HCT116 (cell line): Measurements from ENCODE around the gene RTF2. TPM values are rescaled to one million over a fixed set of nuclear protein-coding genes. Genes with fewer than 3 reads are reported as not detected.

Experiments
- ATAC-seq: fragments of 200-7000 bp; cut with Tn5 transposase; 2 replicates; pipeline ENCODE4 v1.9.1; 2020; ENCODE audit warnings: mild to moderate bottlenecking, moderate library complexity
- BruUV-seq: library from RNA; stranded (reverse); fragments of 400-500 nt; replicated peaks from 2 replicates; lab custom pipeline; 2021; lab: Mats Ljungman, UMichigan
- CTCF ChIA-PET: fragments of 300-600 bp; sonication (Branson Sonifier 250); formaldehyde crosslinking; loops from one replicate; lab custom pipeline; 2021; ENCODE audit warnings: antibody characterized with exemption; lab: Charles Lee
- POLR2A ChIA-PET: fragments of 300-600, 350-600 bp; sonication (Branson Sonifier 250); formaldehyde crosslinking; loops from one replicate; lab custom pipeline; 2021; ENCODE audit warnings: antibody characterized with exemption; lab: Charles Lee
- RAD21 ChIA-PET, 2 experiments: fragments of 300-600 bp; sonication (Branson Sonifier 250); formaldehyde crosslinking; loops; one replicate each; lab custom pipeline; 2023; ENCODE audit warnings: low total read pairs in 2 of 2; ENCODE audit not compliant: uncharacterized antibody in 2 of 2, unreplicated experiment in 2 of 2, low non-redundant PET in 1 of 2; lab: Charles Lee
- DNase-seq: peaks from one replicate; pipeline ENCODE4 v3.0.0-alpha.2; 2010; ENCODE audit warnings: low read depth, low spot score
- H2AFZ ChIP-seq: fragments of 200-600 bp; shearing (Covaris generic), sonication (generic); 2 replicates; pipeline ENCODE4 v1.6.1; 2017; ENCODE audit warnings: low read depth, mixed run types, mixed read lengths, antibody characterized with exemption, low read length; ENCODE audit not compliant: poor library complexity, severe bottlenecking
- H3K27ac ChIP-seq: 2 replicates; pipeline ENCODE4 v1.5.1; 2012; ENCODE audit warnings: low read depth, low read length
- H3K27me3 ChIP-seq: fragments of 200-600 bp; sonication (generic); 2 replicates; pipeline ENCODE4 v1.6.1; 2016; ENCODE audit warnings: mixed run types, low read length, mixed read lengths; ENCODE audit not compliant: insufficient read depth
- H3K36me3 ChIP-seq, 2 experiments: fragments of 200-500 bp in 1 of 2; fragments of 200-600 bp in 1 of 2; sonication (Bioruptor generic) in 1 of 2; sonication (generic) in 1 of 2; 2 replicates each; pipeline versions ENCODE4 v1.5.1 to v1.6.1; 2014 to 2016; ENCODE audit warnings: low read length in 2 of 2, inconsistent platforms in 1 of 2, mixed read lengths in 1 of 2, mixed run types in 1 of 2; ENCODE audit not compliant: insufficient read depth in 2 of 2, control insufficient read depth in 1 of 2
- H3K4me1 ChIP-seq, 2 experiments: fragments of 200-600 bp in 1 of 2; sonication (generic) in 1 of 2; 2 replicates each; pipeline versions ENCODE4 v1.5.1 to v1.6.1; 2012 to 2017; ENCODE audit warnings: low read length in 2 of 2, inconsistent platforms in 1 of 2, mild to moderate bottlenecking in 1 of 2, mixed read lengths in 1 of 2, mixed run types in 1 of 2, moderate library complexity in 1 of 2; ENCODE audit not compliant: insufficient read depth in 2 of 2, control insufficient read depth in 1 of 2
- H3K4me2 ChIP-seq: fragments of 200-600 bp; sonication (generic); 2 replicates; pipeline ENCODE4 v1.6.1; 2017; ENCODE audit warnings: mixed run types, low read length, mixed read lengths
- H3K4me3 ChIP-seq, 2 experiments: fragments of 200-600 bp in 1 of 2; sonication (generic) in 1 of 2; replicated peaks in 1 of 2; 2 replicates each; pipeline ENCODE4 v1.5.1; 2011 to 2016; ENCODE audit warnings: low read length in 2 of 2, control low read depth in 1 of 2, low read depth in 1 of 2, mild to moderate bottlenecking in 1 of 2, mixed read lengths in 1 of 2, mixed run types in 1 of 2
- H3K79me2 ChIP-seq: fragments of 200-600 bp; sonication (generic); 2 replicates; pipeline ENCODE4 v1.6.1; 2017; ENCODE audit warnings: mild to moderate bottlenecking, mixed run types, low read length, moderate library complexity, mixed read lengths; ENCODE audit not compliant: insufficient read depth
- H3K9ac ChIP-seq: fragments of 200-600 bp; sonication (generic); 2 replicates; pipeline ENCODE4 v1.6.1; 2016; ENCODE audit warnings: low read length, mixed read lengths
- H3K9me2 ChIP-seq: fragments of 200-600 bp; sonication (generic), shearing (Covaris generic); 2 replicates; pipeline ENCODE4 v1.6.1; 2017; ENCODE audit warnings: mixed run types, mild to moderate bottlenecking, moderate library complexity; ENCODE audit not compliant: insufficient read depth
- H3K9me3 ChIP-seq, 2 experiments: fragments of 200-500 bp in 1 of 2; fragments of 200-600 bp in 1 of 2; sonication (Bioruptor generic) in 1 of 2; sonication (generic) in 1 of 2; 2 replicates each; pipeline ENCODE4 v1.6.1; 2014 to 2017; ENCODE audit warnings: low read length in 2 of 2, mixed read lengths in 2 of 2, inconsistent platforms in 1 of 2, low read depth in 1 of 2, mild to moderate bottlenecking in 1 of 2, mixed run types in 1 of 2, moderate library complexity in 1 of 2; ENCODE audit not compliant: control insufficient read depth in 1 of 2, insufficient read depth in 1 of 2
- H4K20me1 ChIP-seq: fragments of 200-600 bp; sonication (generic), shearing (Covaris generic); 2 replicates; pipeline ENCODE4 v1.6.1; 2017; ENCODE audit warnings: mixed run types, mild to moderate bottlenecking, moderate library complexity; ENCODE audit not compliant: insufficient read depth
- CBX3 ChIP-seq: IDR thresholded peaks from 2 replicates; pipeline ENCODE4 v1.6.1; 2012; ENCODE audit warnings: low read depth
- CEBPB ChIP-seq: IDR thresholded peaks from 2 replicates; pipeline ENCODE4 v1.6.1; 2012; ENCODE audit warnings: low read depth
- CTCF ChIP-seq, 3 experiments: fragments of 200-600 bp in 1 of 3; sonication (generic) in 1 of 3; IDR thresholded peaks in 2 of 3; conservative IDR thresholded peaks in 1 of 3; 2 replicates each; pipeline ENCODE4 v1.5.1; 2012 to 2017; ENCODE audit warnings: low read depth in 2 of 3, low read length in 2 of 3, antibody characterized with exemption in 1 of 3, borderline replicate concordance in 1 of 3, control low read depth in 1 of 3, mild to moderate bottlenecking in 1 of 3, mixed read lengths in 1 of 3, mixed run types in 1 of 3, moderate library complexity in 1 of 3; ENCODE audit not compliant: insufficient read depth in 1 of 3
- EGR1 ChIP-seq: IDR thresholded peaks from 2 replicates; pipeline ENCODE4 v1.6.1; 2012; ENCODE audit warnings: low read depth
- ELF1 ChIP-seq: IDR thresholded peaks from 2 replicates; pipeline ENCODE4 v1.6.1; 2012; ENCODE audit warnings: low read depth, borderline replicate concordance
- EZH2 ChIP-seq: fragments of 200-600 bp; sonication (generic); IDR thresholded peaks from 2 replicates; pipeline ENCODE4 v1.6.1; 2017; ENCODE audit warnings: antibody characterized with exemption, mixed run types
- EZH2phosphoT487 ChIP-seq: fragments of 200-600 bp; IDR thresholded peaks from 2 replicates; pipeline ENCODE4 v1.6.1; 2018; ENCODE audit warnings: antibody characterized with exemption, borderline replicate concordance
- FOSL1 ChIP-seq: IDR thresholded peaks from 2 replicates; pipeline ENCODE4 v1.6.1; 2012; ENCODE audit warnings: low read depth
- JUND ChIP-seq: IDR thresholded peaks from 2 replicates; pipeline ENCODE4 v1.6.1; 2012
- POLR2A ChIP-seq: IDR thresholded peaks from 2 replicates; pipeline ENCODE4 v1.7.0; 2011; ENCODE audit warnings: borderline replicate concordance; ENCODE audit not compliant: insufficient read depth, insufficient read length; ENCODE audit errors: extremely low read depth
- POLR2AphosphoS5 ChIP-seq: IDR thresholded peaks from 2 replicates; pipeline ENCODE4 v1.6.1; 2011; ENCODE audit warnings: mild to moderate bottlenecking, low read depth, low read length, moderate library complexity
- RAD21 ChIP-seq: IDR thresholded peaks from 2 replicates; pipeline ENCODE4 v1.6.1; 2012; ENCODE audit warnings: low read depth, mild to moderate bottlenecking
- REST ChIP-seq: IDR thresholded peaks from 2 replicates; pipeline ENCODE4 v1.6.1; 2012; ENCODE audit warnings: low read depth
- SIN3A ChIP-seq: IDR thresholded peaks from 2 replicates; pipeline ENCODE4 v1.6.1; 2012; ENCODE audit warnings: low read depth
- SRF ChIP-seq: IDR thresholded peaks from 2 replicates; pipeline ENCODE4 v1.6.1; 2012; ENCODE audit warnings: low read depth
- TCF7L2 ChIP-seq: IDR thresholded peaks from 2 replicates; pipeline ENCODE4 v1.7.0; 2011; ENCODE audit warnings: borderline replicate concordance, inconsistent platforms; ENCODE audit not compliant: insufficient read depth, insufficient read length; ENCODE audit errors: extremely low read depth
- ZBTB33 ChIP-seq: IDR thresholded peaks from 2 replicates; pipeline ENCODE4 v1.6.1; 2011; ENCODE audit warnings: mild to moderate bottlenecking, low read length, moderate library complexity; ENCODE audit not compliant: insufficient replicate concordance; ENCODE audit errors: extremely low read depth
- ZFX ChIP-seq: fragments of 450-650 bp; IDR thresholded peaks from 2 replicates; pipeline ENCODE4 v1.6.1; 2017
- ZNF274 ChIP-seq: fragments of 200-500 bp; sonication (Bioruptor generic); IDR thresholded peaks from 2 replicates; pipeline ENCODE4 v1.6.1; 2014; ENCODE audit warnings: mild to moderate bottlenecking, low read depth, low read length, inconsistent platforms
- intact Hi-C: fragments of 100-400 bp; cut with micrococcal nuclease; formaldehyde crosslinking; loops from 2 replicates; pipeline ENCODE4 v1.10.0; 2022
- total RNA-seq: library from RNA; stranded (reverse); gene quantifications from one replicate; pipeline ENCODE4 v1.2.1, GENCODE V29; 2021; ENCODE audit not compliant: unreplicated experiment

The RTF2 gene
- total RNA-seq, 1 experiment from 2014 or later = 73.8 TPM

GRCh38 chr20:56513161-56514150, 45.0 kb downstream of the RTF2 start:
- CTCF ChIA-PET = interaction anchor here (1.1 kb wide), 1 partner anchor 155 kb away, joined by 3 read pairs; the partner anchor contains the start of gene FAM210B
- DNase-seq = no peak
- Histone ChIP-seq H3K79me2 (no peaks in the 10 kb centered on the region; the same call in 1 of the 2 replicates), H3K9me3 (no peaks in the 10 kb centered on the region), H3K27ac (no peak overlapping the region), H3K9ac (no peak overlapping the region), H2AFZ (no peak overlapping the region), H3K4me2 (no peak overlapping the region), H3K36me3 (peaks cover 11 to 16% of the 10 kb centered on the region in 2 experiments; a peak in 2 of 4 replicates), H4K20me1 (no peaks in the 10 kb centered on the region), H3K4me3 (no peak overlapping the region), H3K9me2 (no peaks in the 10 kb centered on the region), H3K27me3 (no peaks in the 10 kb centered on the region), H3K4me1 (no peaks in the 10 kb centered on the region)
- POLR2A ChIA-PET = no interaction called here
- BruUV-seq = no TSS peak
- no peak for TF ChIP-seq EGR1
- TF ChIP-seq ELF1 = no peak
- no peak for TF ChIP-seq RAD21
- TF ChIP-seq POLR2A = no peak
- no peak for TF ChIP-seq ZFX
- no peak for TF ChIP-seq EZH2phosphoT487
- no peak for TF ChIP-seq JUND
- TF ChIP-seq CEBPB = no peak
- TF ChIP-seq CTCF (IDR thresholded peaks at IDR 0.05 in 2 of 3, conservative IDR thresholded peaks at IDR 0.05 in 1 of 3; ENCODE audit: borderline replicate concordance in 1 of 3, insufficient read depth in 1 of 3, low read depth in 2 of 3, low read length in 2 of 3) = no peak
- TF ChIP-seq REST = no peak
- TF ChIP-seq SRF = no peak
- TF ChIP-seq SIN3A = no peak
- TF ChIP-seq EZH2 = no peak
- no peak for TF ChIP-seq POLR2AphosphoS5
- TF ChIP-seq ZNF274 = no peak
- no peak for TF ChIP-seq TCF7L2
- TF ChIP-seq CBX3 = no peak
- TF ChIP-seq FOSL1 = no peak
- no peak for TF ChIP-seq ZBTB33
- ATAC-seq = no peak
- intact Hi-C loops = no loop called here
- RAD21 ChIA-PET = no interaction called here
